Fibroblast of lung (primary cell): ENCODE data around the gene GPR156. TPM values are rescaled to one million over a fixed set of nuclear protein-coding genes. Genes with fewer than 3 reads are reported as not detected.
A peak's percentile ranks its signal among the peaks of the same experiment; 100 is the strongest.

ENCODE experiments used
- DNase-seq, 2 donors: peaks; one replicate each; pipeline versions ENCODE4 v3.0.0 to v3.0.0-alpha.2; 2010; ENCODE audit warnings: low read depth in 2 of 2
- H2AFZ ChIP-seq: 2 replicates; pipeline ENCODE4 v1.5.1; 2012; ENCODE audit warnings: low read length, control low read depth, inconsistent platforms
- H3K27ac ChIP-seq: 2 replicates; pipeline ENCODE4 v1.5.1; 2011; ENCODE audit warnings: low read length, control low read depth; ENCODE audit not compliant: insufficient read depth
- H3K27me3 ChIP-seq: 2 replicates; pipeline ENCODE4 v1.5.1; 2011; ENCODE audit warnings: mild to moderate bottlenecking, low read length; ENCODE audit not compliant: control insufficient read depth, insufficient read depth
- H3K36me3 ChIP-seq: 2 replicates; pipeline ENCODE4 v1.5.1; 2011; ENCODE audit warnings: low read length; ENCODE audit not compliant: control insufficient read depth, insufficient read depth
- H3K4me1 ChIP-seq: 2 replicates; pipeline ENCODE4 v1.5.1; 2011; ENCODE audit warnings: low read length; ENCODE audit not compliant: control insufficient read depth, insufficient read depth; ENCODE audit errors: extremely low read depth
- H3K4me2 ChIP-seq: 2 replicates; pipeline ENCODE4 v1.5.1; 2011; ENCODE audit warnings: low read length, control low read depth; ENCODE audit not compliant: insufficient read depth; ENCODE audit errors: extremely low read depth
- H3K4me3 ChIP-seq, 4 experiments: fragments of 200-600 bp in 1 of 4; sonication (generic) in 1 of 4; replicated peaks in 1 of 4; 2 replicates each; pipeline ENCODE4 v1.5.1; 2011 to 2016; ENCODE audit warnings: low read length in 4 of 4, low read depth in 3 of 4, mild to moderate bottlenecking in 3 of 4, control low read depth in 2 of 4, inconsistent platforms in 1 of 4, mixed read lengths in 1 of 4; ENCODE audit not compliant: insufficient read depth in 1 of 4; ENCODE audit errors: control extremely low read depth in 1 of 4
- H3K79me2 ChIP-seq: 2 replicates; pipeline ENCODE4 v1.5.1; 2012; ENCODE audit warnings: mild to moderate bottlenecking, low read length, inconsistent platforms; ENCODE audit not compliant: control insufficient read depth, insufficient read depth
- H3K9ac ChIP-seq: 2 replicates; pipeline ENCODE4 v1.5.1; 2011; ENCODE audit warnings: mild to moderate bottlenecking, low read length, control low read depth; ENCODE audit not compliant: insufficient read depth
- H3K9me3 ChIP-seq: 2 replicates; pipeline ENCODE4 v1.5.1; 2012; ENCODE audit warnings: low read depth, low read length; ENCODE audit not compliant: control insufficient read depth, insufficient read depth
- H4K20me1 ChIP-seq: 2 replicates; pipeline ENCODE4 v1.5.1; 2011; ENCODE audit warnings: low read length; ENCODE audit not compliant: control insufficient read depth, insufficient read depth; ENCODE audit errors: extremely low read depth
- EZH2 ChIP-seq: IDR thresholded peaks from 2 replicates; pipeline ENCODE4 v1.5.1; 2012; ENCODE audit warnings: low read length, control low read depth, mild to moderate bottlenecking; ENCODE audit errors: missing control alignments
- polyA plus RNA-seq, 2 donors: library from polyadenylated mRNA; depleted of rRNA in 1 of 2; stranded (reverse) in 1 of 2; unstranded in 1 of 2; fragments of >200 nt; gene quantifications; 2 replicates each; pipeline ENCODE4 v1.2.1, GENCODE V29; 2011 to 2012; ENCODE audit warnings: missing spikeins in 1 of 2
- total RNA-seq: library from RNA; depleted of rRNA; stranded (reverse); fragments of >200 nt; gene quantifications from 2 replicates; pipeline ENCODE4 v1.2.1, GENCODE V29; 2014
- TF ChIP-seq, protein P1 (sequence below), 2 donors: IDR thresholded peaks in 1 of 2; conservative IDR thresholded peaks in 1 of 2; 1 replicate in 1 of 2; 2 replicates in 1 of 2; pipeline ENCODE4 v1.5.1; 2011 to 2012; ENCODE audit warnings: low read length in 2 of 2, control low read depth in 1 of 2, inconsistent platforms in 1 of 2, low read depth in 1 of 2, mild to moderate bottlenecking in 1 of 2

Gene GPR156
- total and polyA plus RNA-seq, 2 donors (not counting 1 experiment from before 2014, with no cell fraction given) = 0.33 to 0.42 TPM

DNA sequence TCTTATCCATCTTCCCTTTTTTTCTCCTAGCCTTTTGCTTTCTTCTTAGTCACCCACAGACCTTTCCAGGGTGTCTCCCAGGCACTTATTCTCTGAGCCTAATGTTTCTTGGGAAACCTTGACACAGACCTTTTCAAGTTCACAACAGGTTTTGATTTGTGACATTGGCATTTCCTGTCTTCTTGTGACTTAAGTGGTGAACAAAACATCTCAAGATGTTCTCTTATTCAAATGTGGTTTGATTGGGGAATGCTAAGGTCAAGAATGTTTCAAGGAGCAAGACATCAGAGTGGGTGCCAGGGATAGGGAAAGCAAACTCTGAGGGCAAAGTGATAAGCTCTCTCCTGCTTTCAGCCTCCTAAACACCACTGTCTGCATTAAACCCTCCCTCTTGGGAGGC lies 122.6 kb downstream of the GPR156 start:
- Histone ChIP-seq H4K20me1 (no peaks in the 10 kb centered on the region), H3K27me3 (no peaks in the 10 kb centered on the region), H2AFZ (no peak overlapping the region), H3K4me1 (peaks cover 2% of the 10 kb centered on the region), H3K79me2 (no peaks in the 10 kb centered on the region), H3K4me3 (no peak overlapping the region), H3K9me3 (no peaks in the 10 kb centered on the region), H3K4me2 (no peak overlapping the region), H3K36me3 (no peaks in the 10 kb centered on the region), H3K27ac (no peak overlapping the region), H3K9ac (no peak overlapping the region)
- peak in 1 of 2 donors; percentile 40 for DNase-seq
- no peak for TF ChIP-seq EZH2
- TF ChIP-seq, protein P1, sequence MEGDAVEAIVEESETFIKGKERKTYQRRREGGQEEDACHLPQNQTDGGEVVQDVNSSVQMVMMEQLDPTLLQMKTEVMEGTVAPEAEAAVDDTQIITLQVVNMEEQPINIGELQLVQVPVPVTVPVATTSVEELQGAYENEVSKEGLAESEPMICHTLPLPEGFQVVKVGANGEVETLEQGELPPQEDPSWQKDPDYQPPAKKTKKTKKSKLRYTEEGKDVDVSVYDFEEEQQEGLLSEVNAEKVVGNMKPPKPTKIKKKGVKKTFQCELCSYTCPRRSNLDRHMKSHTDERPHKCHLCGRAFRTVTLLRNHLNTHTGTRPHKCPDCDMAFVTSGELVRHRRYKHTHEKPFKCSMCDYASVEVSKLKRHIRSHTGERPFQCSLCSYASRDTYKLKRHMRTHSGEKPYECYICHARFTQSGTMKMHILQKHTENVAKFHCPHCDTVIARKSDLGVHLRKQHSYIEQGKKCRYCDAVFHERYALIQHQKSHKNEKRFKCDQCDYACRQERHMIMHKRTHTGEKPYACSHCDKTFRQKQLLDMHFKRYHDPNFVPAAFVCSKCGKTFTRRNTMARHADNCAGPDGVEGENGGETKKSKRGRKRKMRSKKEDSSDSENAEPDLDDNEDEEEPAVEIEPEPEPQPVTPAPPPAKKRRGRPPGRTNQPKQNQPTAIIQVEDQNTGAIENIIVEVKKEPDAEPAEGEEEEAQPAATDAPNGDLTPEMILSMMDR (conservative IDR thresholded peaks at IDR 0.05 in 1 of 2, IDR thresholded peaks at IDR 0.05 in 1 of 2; ENCODE audit: low read depth in 1 of 2, low read length in 2 of 2) = no peak

DNA sequence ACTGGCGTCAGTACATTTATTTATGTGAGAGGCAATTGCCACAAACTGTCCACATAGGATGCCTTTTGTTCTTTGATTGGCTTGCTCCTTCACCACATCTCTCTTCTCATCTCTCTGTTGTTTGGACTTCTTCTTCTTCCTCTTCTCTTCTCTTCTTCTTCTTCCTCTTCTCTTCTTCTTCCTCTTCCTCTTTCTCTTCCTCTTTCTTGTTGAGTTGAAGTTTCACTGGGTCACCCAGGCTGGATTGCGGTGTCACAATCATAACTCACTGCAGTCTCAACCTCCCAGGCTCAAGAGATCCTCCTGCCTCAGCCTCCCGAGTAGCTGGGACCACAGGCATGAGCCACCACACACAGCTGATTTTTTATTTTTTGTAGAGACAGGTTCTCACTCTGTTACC lies 123.1 kb downstream of the GPR156 start:
- Histone ChIP-seq H3K36me3 (no peaks in the 10 kb centered on the region), H3K4me1 (peaks cover 2% of the 10 kb centered on the region), H3K9ac (no peak overlapping the region), H3K27me3 (no peaks in the 10 kb centered on the region), H3K4me3 (no peak overlapping the region), H3K4me2 (no peak overlapping the region), H4K20me1 (no peaks in the 10 kb centered on the region), H2AFZ (no peak overlapping the region), H3K27ac (no peak overlapping the region), H3K9me3 (no peaks in the 10 kb centered on the region), H3K79me2 (no peaks in the 10 kb centered on the region)
- no peak for TF ChIP-seq EZH2
- TF ChIP-seq, protein P1 (conservative IDR thresholded peaks at IDR 0.05 in 1 of 2, IDR thresholded peaks at IDR 0.05 in 1 of 2; ENCODE audit: low read depth in 1 of 2, low read length in 2 of 2) = no peak
- no peak for DNase-seq

DNA sequence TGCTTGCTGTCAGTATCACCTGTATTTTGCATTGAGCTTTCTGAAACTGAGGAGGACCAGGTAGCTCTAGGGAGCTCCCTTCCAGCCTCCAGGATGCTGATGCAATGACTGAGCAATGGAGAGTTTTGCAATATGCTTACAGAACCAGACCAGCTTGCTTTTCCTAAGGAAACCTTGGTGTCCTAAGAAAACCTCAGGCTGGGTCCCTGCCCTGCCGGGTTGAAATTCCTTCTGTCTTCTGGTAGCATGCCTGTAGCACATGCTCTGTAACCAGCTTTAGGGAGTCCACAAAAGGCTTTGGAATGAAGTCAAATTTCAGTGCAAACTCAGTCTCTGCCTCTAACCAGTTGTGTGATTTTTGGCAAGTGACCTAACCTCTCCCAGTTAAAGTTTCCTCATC lies 125.0 kb downstream of the GPR156 start:
- H3K4me2 ChIP-seq = no peak overlapping the region
- H3K79me2 ChIP-seq = no peaks in the 10 kb centered on the region
- H3K36me3 ChIP-seq = no peaks in the 10 kb centered on the region
- H3K4me3 ChIP-seq = no peak overlapping the region
- DNase-seq = peak; percentile 96 to 100
- no peak overlapping the region for H2AFZ ChIP-seq
- H3K9ac ChIP-seq = no peak overlapping the region
- no peaks in the 10 kb centered on the region for H4K20me1 ChIP-seq
- H3K9me3 ChIP-seq = no peaks in the 10 kb centered on the region
- H3K27me3 ChIP-seq = no peaks in the 10 kb centered on the region
- H3K4me1 ChIP-seq = peaks cover 2% of the 10 kb centered on the region
- no peak for TF ChIP-seq EZH2
- TF ChIP-seq, protein P1 (conservative IDR thresholded peaks at IDR 0.05 in 1 of 2, IDR thresholded peaks at IDR 0.05 in 1 of 2; ENCODE audit: low read depth in 1 of 2, low read length in 2 of 2) = no peak
- H3K27ac ChIP-seq = no peak overlapping the region
